Hippocampal formation (tissue), 2 donors: ENCODE results near the gene CHRDL2.
A peak's percentile ranks its signal among the peaks of the same experiment; 100 is the strongest.

Experiments
- DNase-seq, 2 donors: peaks; one replicate each; lab custom pipeline; 2025; lab: John Stamatoyannopoulos, UW

CHRDL2 gene

DNA sequence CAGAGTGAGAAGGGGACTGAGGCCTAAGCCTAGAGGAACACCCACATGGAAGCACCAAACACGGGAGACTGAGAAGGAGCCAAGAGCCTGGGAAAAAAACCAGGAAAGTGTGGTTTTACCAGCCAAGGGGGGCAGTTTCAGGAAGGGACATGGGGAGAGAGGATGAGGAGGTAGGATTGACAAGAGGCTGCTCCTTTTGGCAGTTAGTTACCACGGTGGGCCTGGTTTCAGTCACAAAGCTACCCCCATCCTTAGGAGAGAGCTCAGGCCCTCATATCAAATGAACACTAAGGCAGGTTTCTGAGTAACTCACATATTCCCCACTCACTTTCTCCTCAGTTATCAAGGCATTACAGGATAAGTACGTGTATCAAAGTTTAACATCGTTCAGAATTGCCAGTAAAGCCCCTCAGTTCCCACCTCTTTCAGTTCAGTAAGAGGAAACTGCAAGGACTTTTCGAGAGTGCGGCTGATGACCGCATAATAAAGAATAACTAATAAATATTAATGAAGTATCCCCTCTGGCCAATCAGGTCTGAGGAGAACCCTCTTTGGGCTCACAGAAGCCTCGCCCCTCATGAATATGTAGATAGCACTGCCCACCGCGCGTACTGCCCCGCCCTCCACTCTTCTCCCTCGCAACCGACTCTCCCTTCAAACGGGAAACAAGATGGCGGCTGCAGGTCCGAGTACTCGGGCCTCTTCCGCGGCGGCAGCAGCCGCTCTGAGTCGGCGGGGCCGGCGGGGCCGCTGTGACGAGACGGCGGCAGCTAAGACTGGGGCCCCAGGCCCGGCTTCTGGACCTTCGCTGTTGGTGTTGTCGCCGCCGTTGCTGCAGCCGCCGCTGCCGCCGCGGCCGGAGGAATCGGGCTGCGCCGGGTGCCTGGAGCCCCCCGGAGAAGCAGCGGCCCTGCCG, 17.2 kb upstream of the CHRDL2 start, which contains the start of gene RNF169:
Gene RNF169, plus strand, starts transcription at position 639 of the 916 bp plus-strand sequence. Its CDS starts 32 bp downstream, at position 671.
- peak; percentile 89 to 99 for DNase-seq

DNA sequence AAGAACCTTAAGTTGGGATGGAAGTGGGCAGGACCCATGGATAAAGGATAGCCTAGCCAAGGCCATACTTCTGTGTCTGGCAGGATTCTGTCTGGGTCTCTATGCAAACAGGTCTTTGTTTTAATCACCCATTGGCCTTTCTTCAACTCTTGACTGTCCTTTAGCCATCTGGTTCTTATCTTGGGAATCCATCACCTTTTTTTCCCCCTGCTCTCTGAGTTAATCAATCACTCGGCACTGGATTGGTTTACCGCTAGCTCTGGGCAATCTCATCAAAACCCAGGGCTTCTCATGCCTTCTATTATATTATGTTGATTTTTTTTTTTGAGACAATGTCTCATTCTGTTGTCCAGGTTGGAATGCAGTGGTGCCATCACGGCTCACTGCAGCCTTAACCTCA, 15.6 kb upstream of the CHRDL2 start:
- DNase-seq, result no peak

DNA sequence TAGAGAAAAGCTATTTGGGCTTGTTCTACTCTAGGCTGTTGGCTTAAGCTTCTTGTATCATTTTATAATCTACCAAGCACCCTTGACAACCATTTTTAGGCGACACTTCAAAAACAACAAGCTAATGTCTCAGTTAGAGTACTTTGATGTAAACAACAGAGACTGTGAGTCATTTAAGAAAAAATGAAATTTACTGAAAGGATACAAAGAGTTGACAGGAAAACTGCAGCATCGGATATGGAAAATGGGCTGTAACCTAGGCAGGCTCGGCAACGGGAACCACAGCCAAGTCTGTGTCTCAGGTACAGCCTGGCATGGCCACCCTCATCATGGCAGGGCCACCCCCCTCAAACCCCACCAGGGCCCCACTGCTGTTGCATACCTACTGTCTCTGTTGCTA, 13.1 kb upstream of the CHRDL2 start:
- no peak for DNase-seq

DNA sequence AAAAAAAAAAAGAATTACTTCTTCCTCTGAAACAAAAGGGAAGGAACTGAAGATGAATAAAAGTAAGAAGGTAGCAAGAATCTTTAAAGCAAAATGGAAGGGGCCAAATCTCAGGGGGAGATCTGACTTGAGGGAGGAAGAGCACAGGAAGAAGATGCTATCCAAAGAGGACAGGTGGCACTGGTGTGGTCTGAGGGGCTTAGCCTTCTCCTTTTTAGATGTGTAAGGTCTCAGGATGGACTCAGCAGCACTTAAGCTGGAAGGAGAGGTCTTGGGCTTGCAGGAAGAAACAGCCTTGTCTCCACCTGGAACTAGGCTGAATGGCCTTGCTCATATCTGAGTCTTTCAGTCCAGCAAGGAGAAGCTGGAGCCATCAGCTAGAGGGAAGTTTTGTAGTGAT, 12.4 kb upstream of the CHRDL2 start:
- no peak for DNase-seq

DNA sequence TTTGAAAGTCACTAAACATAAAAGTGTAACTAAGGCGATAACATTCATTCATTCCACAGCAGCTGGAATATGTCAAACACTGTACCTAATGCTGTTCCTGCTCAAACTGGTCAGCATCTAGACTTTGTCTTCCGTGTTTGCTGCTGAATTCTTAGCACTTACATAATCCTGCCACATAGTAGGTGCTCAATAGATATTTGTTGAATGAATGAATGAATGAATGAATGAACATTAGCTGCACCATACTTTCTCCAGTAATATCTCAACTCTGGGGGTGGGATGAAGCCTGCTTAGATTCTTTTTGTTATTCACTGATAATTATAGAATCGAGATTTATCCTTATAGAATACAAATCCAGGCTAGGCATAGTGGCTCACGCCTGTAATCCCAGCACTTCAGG, 10.8 kb upstream of the CHRDL2 start:
- no peak for DNase-seq

DNA sequence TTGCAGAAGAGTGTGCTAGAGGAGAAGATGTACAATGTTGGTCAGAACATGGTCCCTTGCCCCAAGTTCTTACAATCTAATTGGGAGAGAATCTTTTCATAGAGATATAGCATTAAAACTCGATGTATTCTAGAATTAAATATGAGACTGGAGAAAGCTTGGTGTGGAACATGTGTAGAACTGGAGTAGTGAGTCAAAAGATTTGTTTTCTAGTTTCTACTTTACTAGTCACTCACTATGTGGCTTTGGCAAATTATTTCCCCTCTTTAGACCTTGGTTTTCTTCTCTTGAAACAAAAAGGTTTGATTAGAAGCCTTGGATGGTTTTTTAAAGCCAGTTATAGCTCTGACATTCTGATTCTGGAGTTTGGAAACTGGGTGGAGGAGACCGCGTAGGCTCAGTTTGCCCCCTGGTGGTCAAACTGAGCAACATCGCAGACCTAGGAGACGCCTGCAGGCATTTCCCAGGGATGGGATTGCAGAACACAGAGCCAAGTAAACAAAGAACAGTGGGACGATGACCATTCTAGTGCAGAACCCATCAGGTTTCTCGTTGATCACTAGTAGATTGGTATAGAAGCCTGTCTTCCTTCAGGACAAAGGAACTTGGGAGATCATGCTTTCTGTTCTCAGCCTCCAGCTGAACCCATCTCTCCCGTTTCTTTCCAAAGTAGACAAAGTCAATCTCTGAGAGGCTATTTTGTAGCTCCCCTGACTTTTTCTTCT, 8.5 kb upstream of the CHRDL2 start:
- DNase-seq, result peak; percentile 32 to 41

DNA sequence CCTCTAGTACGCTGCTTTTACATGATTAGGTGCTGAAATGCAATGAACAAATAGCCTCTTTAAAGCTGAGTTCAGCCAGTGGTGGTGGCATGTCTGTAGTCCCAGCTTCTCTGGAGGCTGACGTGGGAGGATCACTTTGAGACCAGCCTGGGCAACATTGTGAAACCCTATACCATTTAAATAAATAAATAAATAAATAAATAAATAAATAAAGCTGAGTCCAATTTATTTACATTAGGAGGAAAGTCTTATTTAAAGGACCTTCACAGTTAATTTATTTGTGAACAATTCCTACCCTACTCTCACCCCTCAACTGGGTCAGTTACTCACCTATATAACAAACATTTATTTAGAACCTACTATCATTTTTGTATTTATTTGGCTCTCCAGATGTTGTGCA, 4.8 kb upstream of the CHRDL2 start:
- DNase-seq, result no peak

DNA sequence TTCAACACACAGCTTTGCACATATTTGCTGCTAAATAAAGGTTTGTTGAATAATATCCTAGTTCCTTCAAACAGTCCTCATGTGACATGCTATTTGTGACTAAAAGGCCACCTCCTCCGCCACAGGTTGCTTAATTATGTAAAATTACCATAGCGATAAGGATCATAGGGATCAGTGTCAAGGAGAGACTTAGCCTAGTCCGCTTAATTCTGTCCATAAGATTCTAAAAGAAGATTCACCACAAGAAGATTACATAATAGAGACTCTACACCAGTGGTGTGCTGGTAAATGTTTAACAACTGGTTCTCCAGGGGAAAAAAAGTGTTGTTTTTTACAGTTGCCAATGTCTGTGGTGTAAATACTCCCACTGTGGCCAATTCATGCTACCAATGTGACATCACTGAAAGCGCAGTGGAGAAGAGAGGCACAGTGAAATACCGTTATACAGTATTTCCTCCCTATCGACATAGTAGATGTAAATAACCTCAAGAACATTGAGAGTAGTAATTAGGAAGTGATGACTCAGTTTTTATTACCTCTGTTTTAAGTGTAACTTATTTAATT, 4.2 kb upstream of the CHRDL2 start:
- DNase-seq, result no peak

DNA sequence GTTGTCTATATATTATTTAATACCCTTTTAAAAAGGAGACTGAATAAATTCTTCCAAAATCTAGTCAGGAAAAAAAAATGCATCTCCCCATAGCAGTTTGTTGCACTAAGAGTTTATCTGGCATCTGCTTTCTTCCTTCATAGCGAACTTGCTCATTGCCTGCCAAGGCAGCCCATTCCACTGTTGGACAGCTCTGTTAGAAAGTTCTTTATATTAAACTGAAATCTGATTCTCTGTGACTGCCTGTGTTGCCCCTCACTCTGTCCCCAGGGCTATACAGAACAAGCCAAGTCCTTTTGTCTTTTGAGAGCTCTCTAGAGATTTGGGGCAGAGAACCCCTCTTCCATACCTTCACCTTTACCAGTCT, 3.3 kb upstream of the CHRDL2 start:
- DNase-seq, result no peak

DNA sequence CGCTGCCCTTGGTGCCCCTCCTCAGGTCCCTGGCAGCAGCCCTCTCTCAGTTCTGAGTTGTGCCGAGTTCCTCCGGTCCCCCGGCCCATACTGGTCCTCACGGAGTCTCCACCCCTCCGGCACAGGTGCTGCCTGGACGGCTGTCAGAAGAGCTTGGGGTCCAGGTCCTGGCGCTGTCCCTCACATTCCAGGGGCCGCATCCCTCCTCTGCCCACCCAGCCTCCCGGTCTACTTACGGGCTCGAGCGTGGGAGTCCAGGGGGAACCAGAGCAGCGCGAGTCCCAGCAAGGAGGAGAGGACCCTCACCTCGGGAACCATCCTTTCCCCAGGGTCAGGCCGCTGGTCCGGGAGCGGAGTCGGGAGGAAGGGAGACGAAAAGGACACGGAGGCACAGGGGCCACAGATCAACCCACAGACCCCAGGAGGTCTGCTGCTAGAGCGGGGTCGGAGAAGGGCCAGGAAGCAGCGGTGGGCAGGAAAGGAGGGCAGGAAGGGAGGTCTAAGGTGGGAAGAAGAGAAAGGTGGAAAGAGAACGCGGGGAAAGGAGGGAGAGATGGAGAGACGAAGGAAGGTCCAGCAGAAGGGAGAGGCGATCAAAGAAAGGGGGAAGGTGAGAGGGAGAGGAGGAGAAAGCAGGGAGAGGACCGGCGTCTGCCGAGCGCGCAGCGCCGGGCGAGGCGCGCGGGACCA, 510 bp downstream of the CHRDL2 start:
- no peak for DNase-seq

DNA sequence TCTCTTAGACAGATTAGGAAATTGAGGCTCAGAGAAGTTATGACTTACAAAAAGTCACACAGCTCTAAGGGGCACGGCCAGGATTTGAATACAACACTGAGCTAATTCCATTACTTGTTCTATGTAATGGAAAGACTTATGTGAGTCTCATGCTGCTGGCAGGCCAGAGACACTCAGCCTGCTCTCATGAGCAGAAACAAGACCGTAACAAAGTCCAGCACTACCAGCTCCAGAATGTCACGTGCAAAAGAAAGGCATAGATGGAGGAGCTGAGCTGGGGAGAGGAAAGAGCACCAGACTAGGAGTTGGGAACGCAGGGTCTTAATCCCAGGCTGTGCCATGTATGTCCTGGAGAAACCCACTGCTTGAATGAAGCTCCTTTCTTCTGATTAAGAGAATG, 1.8 kb downstream of the CHRDL2 start:
- no peak for DNase-seq

DNA sequence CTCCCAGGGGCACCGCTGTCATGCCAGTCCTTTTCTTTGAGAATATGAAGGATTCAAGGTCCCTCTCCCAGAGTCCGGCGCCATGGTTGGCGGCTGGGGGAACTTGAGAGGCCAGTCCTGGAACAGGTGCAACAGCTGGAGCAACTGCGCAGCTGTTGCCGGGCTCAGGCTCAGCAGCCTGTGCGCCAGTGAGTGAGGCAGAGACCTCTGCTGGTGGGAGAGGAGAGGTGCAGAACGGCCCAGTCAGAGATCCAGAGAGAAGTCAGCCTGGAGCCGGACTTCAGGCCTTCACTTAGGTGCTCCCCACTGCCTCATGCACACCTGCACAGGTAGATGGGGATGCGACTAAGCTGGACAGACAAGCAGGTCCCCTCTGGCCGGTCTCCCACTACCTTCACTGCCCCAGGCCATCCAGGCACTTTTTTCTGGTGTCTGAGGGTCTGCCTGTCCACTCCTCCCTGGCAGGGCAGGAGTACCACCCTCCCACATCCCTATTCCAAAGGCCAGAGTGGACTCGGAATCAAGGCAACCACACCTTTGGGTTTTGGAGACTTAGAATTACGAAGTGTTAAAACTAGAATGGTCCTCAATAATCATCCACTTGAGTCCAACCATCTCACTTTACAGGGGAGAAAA, 4.6 kb downstream of the CHRDL2 start:
- peak; percentile 50 to 69 for DNase-seq

DNA sequence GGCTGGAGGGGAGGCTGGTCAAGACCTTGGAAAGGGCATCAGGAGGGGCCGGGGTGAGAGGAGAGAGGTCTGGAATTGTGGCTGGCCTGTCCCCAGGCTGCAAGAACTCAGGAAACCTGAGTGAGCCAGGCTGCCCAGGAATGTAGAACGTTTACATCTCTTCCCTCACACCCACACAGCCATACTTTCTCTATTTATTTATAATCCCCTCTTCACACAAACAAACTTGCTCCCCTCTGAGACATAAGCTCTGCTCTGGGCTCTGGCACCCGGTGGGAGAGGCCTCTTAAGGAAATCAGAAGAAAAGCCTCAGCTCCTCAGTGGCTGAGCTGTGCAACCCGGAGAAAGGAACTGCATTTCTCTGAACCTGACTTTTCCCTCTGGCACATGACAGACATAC, 5.5 kb downstream of the CHRDL2 start:
- no peak for DNase-seq

DNA sequence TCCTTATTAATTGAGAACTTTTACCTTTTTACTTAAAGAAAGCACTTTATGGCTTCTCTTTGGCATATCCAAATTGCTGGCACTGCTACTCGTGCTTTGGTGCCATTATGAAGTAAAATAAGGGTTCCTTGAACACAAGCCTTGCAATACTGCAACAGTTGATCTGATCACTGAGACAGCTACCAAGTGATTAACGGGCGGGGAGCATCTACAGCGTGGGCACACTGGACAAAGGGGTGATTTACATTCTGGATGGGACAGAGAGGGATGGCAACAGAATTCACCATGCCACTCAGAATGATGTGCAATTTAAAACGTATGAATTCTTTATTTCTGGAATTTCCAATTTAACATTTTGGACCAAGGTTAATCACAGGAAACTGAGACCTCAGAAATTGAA, 7.7 kb downstream of the CHRDL2 start:
- DNase-seq, result no peak

DNA sequence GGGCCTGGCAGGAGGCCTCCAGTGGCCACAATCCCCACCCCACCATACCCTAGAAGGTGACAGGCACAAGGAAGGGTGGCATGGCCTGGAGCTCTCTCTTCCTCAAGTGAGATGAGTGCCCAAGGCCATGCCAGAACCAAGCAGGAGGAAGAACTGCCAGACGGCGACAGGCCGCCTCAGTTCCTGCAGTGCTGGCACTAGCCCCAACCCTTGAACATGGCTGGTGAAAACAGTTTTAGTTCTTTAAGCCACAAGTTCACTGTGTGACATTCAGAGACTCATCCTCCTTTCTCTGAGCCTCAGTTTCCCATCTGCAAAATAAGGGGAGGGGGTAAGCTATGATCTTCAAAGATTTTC, 9.8 kb downstream of the CHRDL2 start:
- DNase-seq, result no peak

DNA sequence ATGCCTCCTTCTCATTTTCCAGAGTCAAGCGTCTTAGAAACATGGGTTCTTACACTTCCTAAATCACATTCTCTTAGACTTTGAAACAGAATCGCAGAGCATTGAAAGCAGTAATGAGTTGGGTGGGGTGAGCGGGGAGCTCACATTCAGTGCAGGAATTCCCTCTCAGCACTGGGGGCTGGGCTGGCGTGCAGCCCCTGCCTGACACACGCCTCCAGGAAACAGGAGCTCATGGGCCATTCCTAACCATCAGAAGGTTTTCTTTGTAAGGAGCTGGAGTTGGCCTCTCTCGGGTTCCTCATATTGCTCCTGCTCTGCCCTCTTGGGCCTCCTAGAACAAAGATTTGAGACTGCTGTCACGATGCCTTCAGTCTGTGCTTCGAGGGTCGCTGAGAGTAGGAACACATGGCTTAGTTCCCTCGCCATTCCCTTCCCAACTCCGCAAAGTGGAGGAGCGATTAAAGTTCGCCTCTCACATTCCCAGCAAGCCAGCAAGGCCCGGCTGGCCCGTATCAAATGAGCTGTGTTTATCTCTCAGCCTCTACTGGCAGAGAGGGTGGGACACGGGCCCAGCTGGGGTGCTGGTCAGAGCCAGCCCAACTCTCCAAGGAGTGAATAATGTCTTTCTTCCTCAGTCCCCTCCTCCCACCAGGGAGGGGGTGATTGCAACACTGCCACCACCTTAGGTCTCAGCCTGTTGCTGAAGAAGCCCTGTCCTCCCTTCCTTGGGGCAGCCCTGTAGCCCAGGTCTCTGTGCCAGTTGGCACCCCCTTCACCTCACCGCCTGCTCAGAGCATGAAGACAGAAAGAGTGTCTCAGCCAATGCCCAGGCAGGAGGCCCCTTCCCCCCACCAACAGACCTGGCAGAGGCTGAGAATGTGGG, 10.4 kb downstream of the CHRDL2 start:
- DNase-seq, result peak in 1 of 2 donors; percentile 69

DNA sequence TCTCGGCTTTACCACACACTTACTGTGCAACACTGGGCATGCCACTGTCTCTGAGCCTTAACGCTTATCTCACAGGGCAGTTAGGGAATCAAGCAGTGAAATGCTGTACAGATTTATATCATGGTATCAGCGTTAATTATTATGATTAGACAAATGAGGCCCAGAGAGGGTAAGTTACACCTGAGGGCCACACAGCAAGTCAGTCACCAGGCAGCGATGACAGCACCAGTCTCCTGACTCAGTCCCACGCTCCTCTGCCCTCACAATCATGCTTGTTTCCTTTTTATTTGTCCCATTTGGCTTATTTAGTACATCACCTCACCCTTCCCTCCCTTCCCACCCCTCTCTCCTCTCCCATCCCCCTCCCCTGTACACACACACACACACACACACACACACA, 12.2 kb downstream of the CHRDL2 start:
- no peak for DNase-seq

DNA sequence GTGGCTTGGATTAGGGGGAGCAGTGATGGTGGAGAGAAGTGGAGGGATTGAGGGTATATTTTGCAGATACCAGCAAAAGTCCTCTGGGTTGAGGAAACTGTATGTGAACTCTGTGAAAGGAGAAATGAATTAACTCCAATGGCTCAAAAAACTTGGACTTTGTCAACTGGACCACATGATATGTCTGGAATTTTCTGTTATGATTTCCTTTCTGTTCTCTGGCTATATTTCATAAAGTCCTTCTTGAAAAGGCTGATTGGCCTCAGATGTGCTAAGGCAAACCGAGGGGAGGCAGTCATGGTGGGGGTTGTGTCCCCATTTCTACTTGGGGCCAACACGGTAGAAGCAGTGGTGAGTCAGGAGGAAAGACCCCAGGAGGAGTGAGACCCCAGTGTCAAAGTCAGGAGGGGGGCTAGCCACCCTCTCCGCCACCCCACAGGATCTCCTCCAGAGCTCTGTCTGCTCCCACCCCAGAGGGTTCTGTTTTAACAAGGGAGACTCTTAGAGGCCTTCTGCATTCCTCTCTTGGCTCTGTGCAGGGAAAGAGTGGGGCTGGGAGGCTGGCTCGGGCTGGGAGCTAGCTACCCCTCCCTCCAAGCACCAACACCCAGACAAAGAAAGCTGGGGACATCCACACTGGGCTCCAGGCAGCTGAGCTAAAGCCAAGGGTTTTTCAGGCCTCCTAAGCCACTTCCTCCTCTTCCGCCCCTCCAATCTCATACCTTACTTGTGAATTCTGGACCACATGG, 13.8 kb downstream of the CHRDL2 start:
- no peak for DNase-seq

DNA sequence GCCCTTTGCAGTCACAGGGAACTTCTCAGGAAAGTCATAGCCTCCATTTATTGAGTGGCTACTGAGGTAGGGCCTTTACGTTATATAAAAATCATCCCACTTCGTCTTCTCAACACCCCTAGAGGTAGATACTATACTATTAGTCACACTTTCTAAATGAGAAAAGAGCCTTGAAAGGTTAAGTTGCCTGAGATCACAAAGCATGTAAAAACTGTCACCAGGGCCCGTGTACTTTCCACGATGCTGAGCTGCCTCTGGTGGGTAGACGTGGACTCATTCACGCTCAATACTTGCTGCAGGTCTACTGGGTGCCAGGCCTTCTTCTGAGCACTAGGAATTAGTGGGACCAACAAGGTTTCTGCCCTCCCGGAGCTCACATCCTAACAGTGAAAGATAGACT, 16.3 kb downstream of the CHRDL2 start:
- no peak for DNase-seq

DNA sequence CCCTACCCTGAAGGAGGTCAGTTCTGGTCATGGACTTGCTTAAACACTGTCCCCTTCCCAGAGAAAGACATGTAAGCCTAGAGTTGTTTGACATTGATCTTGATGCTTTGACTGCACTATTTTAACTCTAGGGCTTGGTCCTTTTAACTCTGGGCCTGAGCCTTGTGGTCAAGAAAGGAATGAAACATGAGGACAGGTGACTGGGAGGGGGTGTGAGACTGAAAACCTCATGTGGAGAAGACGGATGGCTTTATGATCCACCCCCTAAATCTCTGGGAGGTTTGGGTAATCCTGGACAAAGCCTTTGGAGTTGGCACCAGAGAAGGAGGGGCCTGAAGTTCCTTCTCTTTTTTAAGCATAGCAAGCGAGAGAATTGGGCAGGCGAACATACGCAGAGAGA, 17.5 kb downstream of the CHRDL2 start:
- no peak for DNase-seq
